Activated CD4-positive, alpha-beta T cell treated with anti-CD3 and anti-CD28 coated beads for 48 hours (primary cell): ENCODE measurements around the gene TEX22.

ENCODE experiments used
- DNase-seq: peaks from one replicate; pipeline ENCODE4 v3.0.0-alpha.2; 2020

TEX22 gene

GRCh38 chr14:105408592-105408991, 10.3 kb downstream of the TEX22 start:
- no peak for DNase-seq

- DNase-seq = no peak
Observed at GRCh38 chr14:105409364-105409763, 11.0 kb downstream of the TEX22 start.

- DNase-seq = no peak
Observed at GRCh38 chr14:105410642-105411016, 12.3 kb downstream of the TEX22 start.

GRCh38 chr14:105411017-105411941, 12.9 kb downstream of the TEX22 start:
- DNase-seq = no peak

- DNase-seq = no peak
Observed at GRCh38 chr14:105411985-105412770, 13.8 kb downstream of the TEX22 start.

GRCh38 chr14:105412771-105413543, 14.6 kb downstream of the TEX22 start:
- DNase-seq = no peak

GRCh38 chr14:105413544-105413886, 15.2 kb downstream of the TEX22 start:
- no peak for DNase-seq

- DNase-seq = peak; percentile 85
Observed at GRCh38 chr14:105414456-105415371, 16.4 kb downstream of the TEX22 start.

GRCh38 chr14:105415481-105416428, 17.4 kb downstream of the TEX22 start:
- no peak for DNase-seq

GRCh38 chr14:105416671-105417070, 18.3 kb downstream of the TEX22 start:
- DNase-seq = no peak

- DNase-seq = no peak
Observed at GRCh38 chr14:105417690-105418121, 19.4 kb downstream of the TEX22 start.

- DNase-seq = no peak
Observed at GRCh38 chr14:105418269-105419194, 20.2 kb downstream of the TEX22 start.

- peak; percentile 59 for DNase-seq
Observed at GRCh38 chr14:105419195-105420091, 21.1 kb downstream of the TEX22 start, which contains the start of gene MTA1. MTA1 (plus strand) TSS chr14:105419827; CDS start chr14:105420036, 209 bp downstream.

GRCh38 chr14:105420101-105420973, 22.0 kb downstream of the TEX22 start:
- DNase-seq = no peak

GRCh38 chr14:105420974-105421674, 22.8 kb downstream of the TEX22 start:
- no peak for DNase-seq

- DNase-seq = no peak
Observed at GRCh38 chr14:105421723-105422615, 23.6 kb downstream of the TEX22 start.
